H9 (cell line): ENCODE measurements around the gene CD27. TPM values are rescaled to one million over a fixed set of nuclear protein-coding genes. Genes with fewer than 3 reads are reported as not detected.

ENCODE experiments used
- DNase-seq: peaks from one replicate; pipeline ENCODE4 v3.0.0-alpha.2; 2017
- H2AFZ ChIP-seq: one replicate; pipeline ENCODE4 v1.6.1; 2013; ENCODE audit warnings: mild to moderate bottlenecking, low read length, control low read depth, moderate library complexity
- H2AK5ac ChIP-seq: 2 replicates; pipeline ENCODE4 v1.6.1; 2013; ENCODE audit warnings: low read length, control low read depth, mixed read lengths; ENCODE audit not compliant: insufficient read length
- H2BK120ac ChIP-seq: one replicate; pipeline ENCODE4 v1.6.1; 2013; ENCODE audit warnings: low read depth, mild to moderate bottlenecking, low read length, control low read depth, inconsistent platforms; ENCODE audit not compliant: poor library complexity, severe bottlenecking
- H2BK12ac ChIP-seq: 2 replicates; pipeline ENCODE4 v1.6.1; 2013; ENCODE audit warnings: low read length, control low read depth, mixed read lengths, low read depth; ENCODE audit not compliant: insufficient read length
- H2BK15ac ChIP-seq: 2 replicates; pipeline ENCODE4 v1.6.1; 2013; ENCODE audit warnings: low read depth, low read length, control low read depth
- H2BK20ac ChIP-seq: one replicate; pipeline ENCODE4 v1.6.1; 2013; ENCODE audit warnings: low read depth, mild to moderate bottlenecking, low read length, control low read depth, inconsistent platforms; ENCODE audit not compliant: poor library complexity, severe bottlenecking
- H2BK5ac ChIP-seq: 2 replicates; pipeline ENCODE4 v1.6.1; 2013; ENCODE audit warnings: low read length, control low read depth, mixed read lengths; ENCODE audit not compliant: insufficient read length
- H3K14ac ChIP-seq: 2 replicates; pipeline ENCODE4 v1.6.1; 2013; ENCODE audit warnings: low read length, control low read depth; ENCODE audit not compliant: insufficient read depth
- H3K18ac ChIP-seq: 2 replicates; pipeline ENCODE4 v1.6.1; 2013; ENCODE audit warnings: low read depth, mild to moderate bottlenecking, mixed read lengths, low read length, control low read depth; ENCODE audit not compliant: insufficient read length
- H3K23ac ChIP-seq: 2 replicates; pipeline ENCODE4 v1.6.1; 2013; ENCODE audit warnings: low read length, control low read depth, mixed read lengths, low read depth; ENCODE audit not compliant: insufficient read length
- H3K23me2 ChIP-seq: 2 replicates; pipeline ENCODE4 v1.6.1; 2013; ENCODE audit warnings: low read depth, mild to moderate bottlenecking, mixed read lengths, low read length, control low read depth; ENCODE audit not compliant: insufficient read length, poor library complexity, severe bottlenecking
- H3K27ac ChIP-seq: 2 replicates; pipeline ENCODE4 v1.5.1; 2013; ENCODE audit warnings: low read length, control low read depth, mixed read lengths, low read depth; ENCODE audit not compliant: insufficient read length
- H3K27me3 ChIP-seq: 2 replicates; pipeline ENCODE4 v1.6.1; 2013; ENCODE audit warnings: low read length, control low read depth, inconsistent platforms; ENCODE audit not compliant: insufficient read depth
- H3K4ac ChIP-seq: 2 replicates; pipeline ENCODE4 v1.6.1; 2013; ENCODE audit warnings: low read depth, mild to moderate bottlenecking, control low read depth, inconsistent platforms, low read length, moderate library complexity
- H3K4me1 ChIP-seq: 2 replicates; pipeline ENCODE4 v1.6.1; 2013; ENCODE audit warnings: low read length, control low read depth, inconsistent platforms; ENCODE audit not compliant: insufficient read depth
- H3K4me2 ChIP-seq: 2 replicates; pipeline ENCODE4 v1.6.1; 2013; ENCODE audit warnings: low read length, control low read depth, mixed read lengths; ENCODE audit not compliant: insufficient read length, insufficient read depth
- H3K56ac ChIP-seq: 2 replicates; pipeline ENCODE4 v1.6.1; 2013; ENCODE audit warnings: low read depth, mild to moderate bottlenecking, mixed read lengths, low read length, control low read depth; ENCODE audit not compliant: insufficient read length
- H3K79me1 ChIP-seq: 2 replicates; pipeline ENCODE4 v1.6.1; 2013; ENCODE audit warnings: low read depth, mild to moderate bottlenecking, moderate library complexity, low read length, control low read depth, inconsistent platforms; ENCODE audit not compliant: insufficient read depth, poor library complexity, severe bottlenecking
- H3K79me2 ChIP-seq: 2 replicates; pipeline ENCODE4 v1.6.1; 2013; ENCODE audit warnings: low read length, control low read depth, inconsistent platforms; ENCODE audit not compliant: insufficient read depth
- H3K9ac ChIP-seq: 2 replicates; pipeline ENCODE4 v1.6.1; 2013; ENCODE audit warnings: low read length, control low read depth, mixed read lengths; ENCODE audit not compliant: insufficient read length; ENCODE audit errors: extremely low read depth
- H3K9me3 ChIP-seq: one replicate; pipeline ENCODE4 v1.6.1; 2013; ENCODE audit warnings: low read depth, low read length, inconsistent platforms; ENCODE audit not compliant: control insufficient read depth
- H3T11ph ChIP-seq: one replicate; pipeline ENCODE4 v1.6.1; 2013; ENCODE audit warnings: mild to moderate bottlenecking, low read length, control low read depth, inconsistent platforms
- H4K20me1 ChIP-seq: one replicate; pipeline ENCODE4 v1.6.1; 2013; ENCODE audit not compliant: control insufficient read depth, insufficient read length, insufficient read depth
- H4K5ac ChIP-seq: 2 replicates; pipeline ENCODE4 v1.6.1; 2013; ENCODE audit warnings: low read depth, mild to moderate bottlenecking, mixed read lengths, low read length, control low read depth; ENCODE audit not compliant: insufficient read length
- H4K8ac ChIP-seq: replicated peaks from 2 replicates; pipeline ENCODE4 v1.6.1; 2013; ENCODE audit warnings: low read length, control low read depth, mixed read lengths, low read depth; ENCODE audit not compliant: insufficient read length
- H4K91ac ChIP-seq: 2 replicates; pipeline ENCODE4 v1.6.1; 2013; ENCODE audit warnings: low read depth, mild to moderate bottlenecking, moderate library complexity, mixed read lengths, low read length, control low read depth; ENCODE audit not compliant: insufficient read length
- H3K27ac Mint-ChIP-seq, 3 experiments: 2 replicates in 2 of 3; 3 replicates in 1 of 3; pipeline ENCODE4 v1.8.0; 2020 to 2021; ENCODE audit warnings: mixed read lengths in 3 of 3, mild to moderate bottlenecking in 1 of 3, moderate library complexity in 1 of 3
- H3K27me3 Mint-ChIP-seq: 2 replicates; pipeline ENCODE4 v1.8.0; 2021; ENCODE audit warnings: low read depth, mild to moderate bottlenecking, moderate library complexity, mixed read lengths
- H3K36me3 Mint-ChIP-seq, 3 experiments: 2 replicates in 2 of 3; 3 replicates in 1 of 3; pipeline ENCODE4 v1.8.0; 2020 to 2021; ENCODE audit warnings: low read depth in 3 of 3, mixed read lengths in 3 of 3; ENCODE audit not compliant: insufficient read depth in 1 of 3
- H3K4me1 Mint-ChIP-seq, 2 experiments: 2 replicates each; pipeline ENCODE4 v1.8.0; 2020; ENCODE audit warnings: mixed read lengths in 2 of 2
- H3K4me3 Mint-ChIP-seq, 2 experiments: 2 replicates in 1 of 2; 3 replicates in 1 of 2; pipeline ENCODE4 v1.8.0; 2020 to 2021; ENCODE audit warnings: mild to moderate bottlenecking in 2 of 2, mixed read lengths in 2 of 2, moderate library complexity in 1 of 2
- H3K9me3 Mint-ChIP-seq, 2 experiments: 2 replicates in 1 of 2; 3 replicates in 1 of 2; pipeline ENCODE4 v1.8.0; 2020; ENCODE audit warnings: mild to moderate bottlenecking in 2 of 2, mixed read lengths in 2 of 2, moderate library complexity in 1 of 2
- WGBS: extraction: QIAGEN DNeasy Blood & Tissue Kit; methylation state at CpG from one replicate; pipeline ENCODE4 v1.1.7; 2013; ENCODE audit warnings: missing lambda C conversion rate, low lambda C conversion rate, mixed read lengths; ENCODE audit not compliant: insufficient read length; ENCODE audit errors: extremely low coverage; 5-methylcytosine and 5-hydroxymethylcytosine counted together
- total RNA-seq: library from RNA; stranded (reverse); gene quantifications from 2 replicates; pipeline ENCODE4 v1.2.1, GENCODE V29; 2021
- TF ChIP-seq, protein P1 (sequence below): fragments of 200-600 bp; sonication (generic); conservative IDR thresholded peaks from 3 replicates; pipeline ENCODE4 v1.8.0; 2021; ENCODE audit warnings: antibody characterized with exemption, mild to moderate bottlenecking

The CD27 gene
- total RNA-seq, 1 experiment from 2014 or later = 0.37 TPM

DNA sequence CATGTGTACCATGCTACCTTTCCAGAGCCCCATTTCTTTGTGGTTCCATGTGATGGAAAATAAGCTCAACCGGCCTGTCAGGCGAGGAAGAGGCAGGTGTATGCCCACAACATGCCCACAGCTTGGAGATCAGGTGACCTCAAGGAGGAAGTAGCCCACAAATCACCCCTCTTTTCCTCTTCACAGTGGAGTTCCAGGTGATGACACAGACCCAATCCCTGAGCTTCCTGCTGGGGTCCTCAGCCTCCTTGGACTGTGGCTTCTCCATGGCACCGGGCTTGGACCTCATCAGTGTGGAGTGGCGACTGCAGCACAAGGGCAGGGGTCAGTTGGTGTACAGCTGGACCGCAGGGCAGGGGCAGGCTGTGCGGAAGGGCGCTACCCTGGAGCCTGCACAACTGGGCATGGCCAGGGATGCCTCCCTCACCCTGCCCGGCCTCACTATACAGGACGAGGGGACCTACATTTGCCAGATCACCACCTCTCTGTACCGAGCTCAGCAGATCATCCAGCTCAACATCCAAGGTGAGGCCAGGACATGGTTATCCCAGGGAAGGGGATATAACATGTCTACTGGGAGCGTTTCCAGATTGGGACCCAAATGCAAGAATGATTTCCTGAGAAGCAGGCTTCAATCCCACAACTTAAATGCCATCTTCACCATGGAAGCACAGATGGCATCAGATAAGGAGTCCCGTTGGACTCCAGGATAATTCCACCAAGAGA lies 12.6 kb downstream of the CD27 start:
- Histone ChIP-seq H2BK12ac (no peak overlapping the region), H4K91ac (no peak overlapping the region), H3K9me3 (no peaks in the 10 kb centered on the region), H3K56ac (no peak overlapping the region), H4K20me1 (no peaks in the 10 kb centered on the region), H3K79me1 (no peaks in the 10 kb centered on the region), H3T11ph (no peak overlapping the region), H4K8ac (no peak overlapping the region), H3K23me2 (peaks cover under 1% of the 10 kb centered on the region), H3K4ac (no peak overlapping the region), H3K4me2 (no peak overlapping the region), H2BK120ac (no peak overlapping the region), H3K23ac (no peak overlapping the region), H2BK15ac (no peak overlapping the region), H3K4me1 (no peaks in the 10 kb centered on the region), H2BK5ac (no peak overlapping the region), H4K5ac (no peak overlapping the region), H2AK5ac (no peak overlapping the region), H3K79me2 (no peaks in the 10 kb centered on the region), H3K27ac (no peak overlapping the region), H3K14ac (no peak overlapping the region), H3K9ac (no peak overlapping the region), H2BK20ac (no peak overlapping the region), H3K18ac (no peak overlapping the region), H2AFZ (no peak overlapping the region), H3K27me3 (no peaks in the 10 kb centered on the region)
- no peak for DNase-seq
- Mint-ChIP-seq H3K27ac (no peak overlapping the region; a peak in 1 of 7 replicates), H3K36me3 (peaks cover 15 to 37% (median 35%) of the 10 kb centered on the region in 3 experiments; a peak in 6 of 7 replicates), H3K4me1 (peaks cover 11 to 18% of the 10 kb centered on the region in 2 experiments), H3K27me3 (no peaks in the 10 kb centered on the region), H3K4me3 (no peak overlapping the region), H3K9me3 (no peaks in the 10 kb centered on the region)
- no CpG with 5 or more reads among the region's 12 CpGs for WGBS
- TF ChIP-seq, protein P1, sequence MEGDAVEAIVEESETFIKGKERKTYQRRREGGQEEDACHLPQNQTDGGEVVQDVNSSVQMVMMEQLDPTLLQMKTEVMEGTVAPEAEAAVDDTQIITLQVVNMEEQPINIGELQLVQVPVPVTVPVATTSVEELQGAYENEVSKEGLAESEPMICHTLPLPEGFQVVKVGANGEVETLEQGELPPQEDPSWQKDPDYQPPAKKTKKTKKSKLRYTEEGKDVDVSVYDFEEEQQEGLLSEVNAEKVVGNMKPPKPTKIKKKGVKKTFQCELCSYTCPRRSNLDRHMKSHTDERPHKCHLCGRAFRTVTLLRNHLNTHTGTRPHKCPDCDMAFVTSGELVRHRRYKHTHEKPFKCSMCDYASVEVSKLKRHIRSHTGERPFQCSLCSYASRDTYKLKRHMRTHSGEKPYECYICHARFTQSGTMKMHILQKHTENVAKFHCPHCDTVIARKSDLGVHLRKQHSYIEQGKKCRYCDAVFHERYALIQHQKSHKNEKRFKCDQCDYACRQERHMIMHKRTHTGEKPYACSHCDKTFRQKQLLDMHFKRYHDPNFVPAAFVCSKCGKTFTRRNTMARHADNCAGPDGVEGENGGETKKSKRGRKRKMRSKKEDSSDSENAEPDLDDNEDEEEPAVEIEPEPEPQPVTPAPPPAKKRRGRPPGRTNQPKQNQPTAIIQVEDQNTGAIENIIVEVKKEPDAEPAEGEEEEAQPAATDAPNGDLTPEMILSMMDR = no peak
